ENCODE data around the gene SP100. TPM values are rescaled to one million over a fixed set of nuclear protein-coding genes. Genes with fewer than 3 reads are reported as not detected.

The SP100 gene
- total RNA-seq, 2 donors from 2014 or later = 53.1 to 72.8 TPM

- DNase-seq (no peak), ATAC-seq (no peak)
- intact Hi-C loops (cut with DNase I) = no loop called here
Measured at GRCh38 chr2:230520061-230520874, 104.3 kb downstream of the SP100 start.

GRCh38 chr2:230520875-230521155 is 104.8 kb downstream of the SP100 start:
- DNase-seq (no peak), ATAC-seq (no peak)
- intact Hi-C loops (cut with DNase I) = no loop called here

GRCh38 chr2:230521386-230521785 is 105.4 kb downstream of the SP100 start:
- intact Hi-C loops (cut with DNase I) = no loop called here
- no peak for ATAC-seq
- DNase-seq = no peak

- DNase-seq = no peak
- no peak for ATAC-seq
Measured at GRCh38 chr2:230525682-230526081, 109.7 kb downstream of the SP100 start.

GRCh38 chr2:230537531-230537976 is 121.6 kb downstream of the SP100 start:
- ATAC-seq (no peak), DNase-seq (no peak)
- intact Hi-C loops (cut with DNase I) = no loop called here

More at GRCh38 chr2:230525682-230526081, 109.7 kb downstream of the SP100 start:
- intact Hi-C loops (cut with DNase I) = no loop called here

- ATAC-seq = no peak
- DNase-seq = no peak
- intact Hi-C loops (cut with DNase I) = no loop called here
Measured at GRCh38 chr2:230540332-230540731, 124.3 kb downstream of the SP100 start.

GRCh38 chr2:230541934-230542380 is 126.0 kb downstream of the SP100 start:
- intact Hi-C loops (cut with DNase I) = no loop called here
- ATAC-seq (no peak), DNase-seq (no peak)

- DNase-seq = no peak
- intact Hi-C loops (cut with DNase I) = no loop called here
- no peak for ATAC-seq
Measured at GRCh38 chr2:230542751-230543150, 126.8 kb downstream of the SP100 start.

- DNase-seq (no peak), ATAC-seq (no peak)
- intact Hi-C loops (cut with DNase I) = no loop called here
Measured at GRCh38 chr2:230552181-230552580, 136.2 kb downstream of the SP100 start.

- intact Hi-C loops (cut with DNase I) = no loop called here
- DNase-seq (no peak), ATAC-seq (no peak)
Measured at GRCh38 chr2:230557065-230557464, 141.1 kb downstream of the SP100 start.

- intact Hi-C loops (cut with DNase I) = no loop called here
- no peak for DNase-seq
- ATAC-seq = no peak
Measured at GRCh38 chr2:230564805-230565779, 149.1 kb downstream of the SP100 start.

- no peak for ATAC-seq
- intact Hi-C loops (cut with DNase I) = no loop called here
- DNase-seq = no peak
Measured at GRCh38 chr2:230569298-230569697, 153.3 kb downstream of the SP100 start.

- intact Hi-C loops (cut with DNase I) = no loop called here
- DNase-seq (no peak), ATAC-seq (no peak)
Measured at GRCh38 chr2:230570987-230571386, 155.0 kb downstream of the SP100 start.

- intact Hi-C loops (cut with DNase I) = no loop called here
- no peak for ATAC-seq
- no peak for DNase-seq
Measured at GRCh38 chr2:230575642-230576324, 159.8 kb downstream of the SP100 start.

- ATAC-seq (no peak), DNase-seq (no peak)
- intact Hi-C loops (cut with DNase I) = no loop called here
Measured at GRCh38 chr2:230577114-230577513, 161.1 kb downstream of the SP100 start.

GRCh38 chr2:230578106-230578505 is 162.1 kb downstream of the SP100 start:
- intact Hi-C loops (cut with DNase I) = no loop called here
- ATAC-seq (no peak), DNase-seq (no peak)

GRCh38 chr2:230582851-230583283 is 166.9 kb downstream of the SP100 start:
- intact Hi-C loops (cut with DNase I) = no loop called here
- ATAC-seq (no peak), DNase-seq (no peak)

- intact Hi-C loops (cut with DNase I) = no loop called here
- no peak for ATAC-seq
- no peak for DNase-seq
Measured at GRCh38 chr2:230583581-230583980, 167.6 kb downstream of the SP100 start.

- DNase-seq = no peak
Measured at GRCh38 chr2:230586328-230586982, 170.5 kb downstream of the SP100 start.

More at GRCh38 chr2:230586328-230586982, 170.5 kb downstream of the SP100 start:
- ATAC-seq = no peak
- intact Hi-C loops (cut with DNase I) = no loop called here
